ENCODE results near the gene TSHZ1.

- TF ChIP-seq SMC3 (IDR thresholded peaks at IDR 0.05; ENCODE audit: low read depth, low read length) (no peak), ELF1 (IDR thresholded peaks at IDR 0.05) (no peak), FOXM1 (IDR thresholded peaks at IDR 0.05; ENCODE audit: low read depth) (no peak), YY1 (IDR thresholded peaks at IDR 0.05; ENCODE audit: low read depth) (no peak), NRF1 (IDR thresholded peaks at IDR 0.05; ENCODE audit: low read depth, low read length) (no peak), CTCF (IDR thresholded peaks at IDR 0.05) (no peak), TAF1 (IDR thresholded peaks at IDR 0.05; ENCODE audit: borderline replicate concordance, low read depth, low read length) (no peak), RFX5 (IDR thresholded peaks at IDR 0.05; ENCODE audit: low read length) (no peak), USF2 (IDR thresholded peaks at IDR 0.05; ENCODE audit: borderline replicate concordance, low read depth, low read length) (no peak), EP300 (IDR thresholded peaks at IDR 0.05; ENCODE audit: borderline replicate concordance in 1 of 2, low read depth in 1 of 2, low read length in 1 of 2) (no peak), GABPA (IDR thresholded peaks at IDR 0.05; ENCODE audit: low read depth) (no peak), SIN3A (IDR thresholded peaks at IDR 0.05; ENCODE audit: borderline replicate concordance, low read depth, low read length) (no peak)
- TF ChIP-seq, protein P1, sequence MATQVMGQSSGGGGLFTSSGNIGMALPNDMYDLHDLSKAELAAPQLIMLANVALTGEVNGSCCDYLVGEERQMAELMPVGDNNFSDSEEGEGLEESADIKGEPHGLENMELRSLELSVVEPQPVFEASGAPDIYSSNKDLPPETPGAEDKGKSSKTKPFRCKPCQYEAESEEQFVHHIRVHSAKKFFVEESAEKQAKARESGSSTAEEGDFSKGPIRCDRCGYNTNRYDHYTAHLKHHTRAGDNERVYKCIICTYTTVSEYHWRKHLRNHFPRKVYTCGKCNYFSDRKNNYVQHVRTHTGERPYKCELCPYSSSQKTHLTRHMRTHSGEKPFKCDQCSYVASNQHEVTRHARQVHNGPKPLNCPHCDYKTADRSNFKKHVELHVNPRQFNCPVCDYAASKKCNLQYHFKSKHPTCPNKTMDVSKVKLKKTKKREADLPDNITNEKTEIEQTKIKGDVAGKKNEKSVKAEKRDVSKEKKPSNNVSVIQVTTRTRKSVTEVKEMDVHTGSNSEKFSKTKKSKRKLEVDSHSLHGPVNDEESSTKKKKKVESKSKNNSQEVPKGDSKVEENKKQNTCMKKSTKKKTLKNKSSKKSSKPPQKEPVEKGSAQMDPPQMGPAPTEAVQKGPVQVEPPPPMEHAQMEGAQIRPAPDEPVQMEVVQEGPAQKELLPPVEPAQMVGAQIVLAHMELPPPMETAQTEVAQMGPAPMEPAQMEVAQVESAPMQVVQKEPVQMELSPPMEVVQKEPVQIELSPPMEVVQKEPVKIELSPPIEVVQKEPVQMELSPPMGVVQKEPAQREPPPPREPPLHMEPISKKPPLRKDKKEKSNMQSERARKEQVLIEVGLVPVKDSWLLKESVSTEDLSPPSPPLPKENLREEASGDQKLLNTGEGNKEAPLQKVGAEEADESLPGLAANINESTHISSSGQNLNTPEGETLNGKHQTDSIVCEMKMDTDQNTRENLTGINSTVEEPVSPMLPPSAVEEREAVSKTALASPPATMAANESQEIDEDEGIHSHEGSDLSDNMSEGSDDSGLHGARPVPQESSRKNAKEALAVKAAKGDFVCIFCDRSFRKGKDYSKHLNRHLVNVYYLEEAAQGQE (IDR thresholded peaks at IDR 0.05; ENCODE audit: low read depth, low read length) = no peak
- TF ChIP-seq, protein P2, sequence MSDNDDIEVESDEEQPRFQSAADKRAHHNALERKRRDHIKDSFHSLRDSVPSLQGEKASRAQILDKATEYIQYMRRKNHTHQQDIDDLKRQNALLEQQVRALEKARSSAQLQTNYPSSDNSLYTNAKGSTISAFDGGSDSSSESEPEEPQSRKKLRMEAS (IDR thresholded peaks at IDR 0.05; ENCODE audit: low read depth) = no peak
Measured at GRCh38 chr18:75172299-75173124, 38.1 kb upstream of the TSHZ1 start.

All from SK-N-SH (cell line).